ENCODE results near the gene ARAP1. TPM values are rescaled to one million over a fixed set of nuclear protein-coding genes. Genes with fewer than 3 reads are reported as not detected.

The ARAP1 gene
- total RNA-seq, 1 experiment from 2014 or later: 86.2 TPM

- Histone ChIP-seq H2AFZ (ENCODE audit: low read length) (no peak overlapping the region), H3K4me1 (ENCODE audit: insufficient read depth, low read length) (no peaks in the 10 kb centered on the region; the same call in 1 of the 2 replicates), H3K9ac (ENCODE audit: low read length) (no peak overlapping the region), H3F3A (ENCODE audit: low read length, unreplicated experiment) (no peaks in the 10 kb centered on the region), H3K27me3 (ENCODE audit: low read length) (no peaks in the 10 kb centered on the region), H4K20me1 (ENCODE audit: low read length) (no peaks in the 10 kb centered on the region), H3K9me2 (replicated peaks; ENCODE audit: low read length) (no peaks in the 10 kb centered on the region), H3K9me3 (ENCODE audit: low read length) (no peaks in the 10 kb centered on the region), H3K27ac (ENCODE audit: low read length) (no peak overlapping the region), H3K4me2 (ENCODE audit: low read length) (no peak overlapping the region), H3K4me3 (ENCODE audit: low read length) (no peak overlapping the region), H3K79me2 (ENCODE audit: low read length) (no peaks in the 10 kb centered on the region), H3K36me3 (ENCODE audit: low read depth, low read length) (peaks cover 17% of the 10 kb centered on the region; the same call in 1 of the 2 replicates)
- ATAC-seq: no peak
- intact Hi-C loops (cut with micrococcal nuclease): no loop called here
- POLR2A ChIA-PET (ENCODE audit: unreplicated experiment): no interaction called here
- DNase-seq: no peak
- TF ChIP-seq EZH2phosphoT487 (IDR thresholded peaks at IDR 0.05; ENCODE audit: borderline replicate concordance, low read length) (no peak), EZH2 (IDR thresholded peaks at IDR 0.05; ENCODE audit: low read length, unreplicated experiment) (no peak)
- BruUV-seq (replicated peaks): no TSS peak
- CTCF ChIA-PET: no interaction called here
These were observed 64.9 kb downstream of the ARAP1 start for GRCh38 chr11:72687326-72687725.

GRCh38 chr11:72686639-72687220 is 65.5 kb downstream of the ARAP1 start:
- no peaks in the 10 kb centered on the region for H3K79me2 ChIP-seq (ENCODE audit: low read length)
- no peaks in the 10 kb centered on the region for H3F3A ChIP-seq (ENCODE audit: low read length, unreplicated experiment)
- no peaks in the 10 kb centered on the region for H3K9me2 ChIP-seq (replicated peaks; ENCODE audit: low read length)
- no peaks in the 10 kb centered on the region; the same call in 1 of the 2 replicates for H3K4me1 ChIP-seq (ENCODE audit: insufficient read depth, low read length)
- BruUV-seq (replicated peaks): no TSS peak
- no peaks in the 10 kb centered on the region for H3K9me3 ChIP-seq (ENCODE audit: low read length)
- ChIA-PET CTCF (interaction anchor here (0.7 to 1.1 kb wide), 2 partner anchors 17 to 23 kb away, joined by 3 to 4 read pairs; no protein-coding TSS in a partner anchor), POLR2A (ENCODE audit: unreplicated experiment) (interaction anchor here (0.5 kb wide), 1 partner anchor 16 kb away, joined by 4 read pairs; no protein-coding TSS in a partner anchor)
- H2AFZ ChIP-seq (ENCODE audit: low read length): no peak overlapping the region
- DNase-seq: no peak
- H3K4me2 ChIP-seq (ENCODE audit: low read length): no peak overlapping the region
- no peak for TF ChIP-seq CTCF (conservative IDR thresholded peaks at IDR 0.05; ENCODE audit: low read depth, low read length)
- TF ChIP-seq EZH2phosphoT487 (IDR thresholded peaks at IDR 0.05; ENCODE audit: borderline replicate concordance, low read length): no peak
- no peak for TF ChIP-seq EZH2 (IDR thresholded peaks at IDR 0.05; ENCODE audit: low read length, unreplicated experiment)
- H3K27ac ChIP-seq (ENCODE audit: low read length): no peak overlapping the region
- peaks cover 13% of the 10 kb centered on the region; the same call in 1 of the 2 replicates for H3K36me3 ChIP-seq (ENCODE audit: low read depth, low read length)
- no peak for ATAC-seq
- no peak overlapping the region for H3K4me3 ChIP-seq (ENCODE audit: low read length)
- intact Hi-C loops (cut with micrococcal nuclease): no loop called here
- H3K9ac ChIP-seq (ENCODE audit: low read length): no peak overlapping the region
- no peaks in the 10 kb centered on the region for H4K20me1 ChIP-seq (ENCODE audit: low read length)
- no peaks in the 10 kb centered on the region for H3K27me3 ChIP-seq (ENCODE audit: low read length)

GRCh38 chr11:72685560-72686480 is 66.4 kb downstream of the ARAP1 start:
- no peak for ATAC-seq
- Histone ChIP-seq H3K4me1 (ENCODE audit: insufficient read depth, low read length) (no peaks in the 10 kb centered on the region; the same call in 1 of the 2 replicates), H3K9ac (ENCODE audit: low read length) (no peak overlapping the region), H3K27me3 (ENCODE audit: low read length) (no peaks in the 10 kb centered on the region), H3K36me3 (ENCODE audit: low read depth, low read length) (peaks cover 13% of the 10 kb centered on the region; the same call in 1 of the 2 replicates), H3K4me2 (ENCODE audit: low read length) (no peak overlapping the region), H4K20me1 (ENCODE audit: low read length) (no peaks in the 10 kb centered on the region), H3K79me2 (ENCODE audit: low read length) (no peaks in the 10 kb centered on the region), H2AFZ (ENCODE audit: low read length) (no peak overlapping the region), H3K9me3 (ENCODE audit: low read length) (no peaks in the 10 kb centered on the region), H3K27ac (ENCODE audit: low read length) (no peak overlapping the region), H3K9me2 (replicated peaks; ENCODE audit: low read length) (no peaks in the 10 kb centered on the region), H3F3A (ENCODE audit: low read length, unreplicated experiment) (no peaks in the 10 kb centered on the region), H3K4me3 (ENCODE audit: low read length) (no peak overlapping the region)
- CTCF ChIA-PET: interaction anchor here (0.7 to 1.1 kb wide), 2 partner anchors 17 to 22 kb away, joined by 3 to 4 read pairs; no protein-coding TSS in a partner anchor
- DNase-seq: no peak
- BruUV-seq (replicated peaks): no TSS peak
- no peak for TF ChIP-seq EZH2 (IDR thresholded peaks at IDR 0.05; ENCODE audit: low read length, unreplicated experiment)
- no peak for TF ChIP-seq EZH2phosphoT487 (IDR thresholded peaks at IDR 0.05; ENCODE audit: borderline replicate concordance, low read length)
- no peak for TF ChIP-seq CTCF (conservative IDR thresholded peaks at IDR 0.05; ENCODE audit: low read depth, low read length)
- POLR2A ChIA-PET (ENCODE audit: unreplicated experiment): interaction anchor here (0.5 kb wide), 1 partner anchor 17 kb away, joined by 4 read pairs; no protein-coding TSS in a partner anchor
- intact Hi-C loops (cut with micrococcal nuclease): no loop called here

Data from PC-3 (cell line).